Thyroid gland (tissue), 4 donors: Measurements from ENCODE around the gene GSX2.

ENCODE experiments used
- POLR2A ChIP-seq, 2 donors: fragments of 450-650 bp; IDR thresholded peaks; one replicate each; pipeline ENCODE4 v1.6.1; 2017; ENCODE audit warnings: antibody characterized with exemption in 2 of 2, mild to moderate bottlenecking in 2 of 2, moderate library complexity in 1 of 2
- TF ChIP-seq, protein P1 (sequence below), 6 experiments: fragments of 200-600 bp in 3 of 6; fragments of 450-650 bp in 3 of 6; sonication (generic) in 3 of 6; IDR thresholded peaks; one replicate each; pipeline ENCODE4 v1.5.1; 2016 to 2019; ENCODE audit warnings: antibody characterized with exemption in 6 of 6, mild to moderate bottlenecking in 2 of 6, inconsistent platforms in 1 of 6, moderate library complexity in 1 of 6

DNA sequence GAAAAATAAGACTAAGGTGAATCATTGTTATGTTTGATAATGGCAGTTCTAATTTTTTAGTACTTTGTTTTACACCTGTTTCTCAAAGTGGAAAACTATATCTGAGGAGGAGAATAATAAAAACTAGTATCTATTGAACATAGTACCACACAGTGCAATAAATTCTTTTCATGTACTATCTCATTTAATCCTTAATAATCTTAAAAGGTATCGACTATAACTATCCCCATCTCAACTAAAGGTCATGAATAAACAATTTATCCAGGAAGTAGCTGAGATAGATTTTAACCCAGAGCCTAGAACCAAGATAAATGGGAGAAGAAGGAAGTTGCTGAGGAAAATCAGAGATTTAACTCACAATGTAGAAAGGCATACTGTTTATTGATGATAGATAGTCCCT, 38.1 kb upstream of the GSX2 start:
- TF ChIP-seq, protein P1, sequence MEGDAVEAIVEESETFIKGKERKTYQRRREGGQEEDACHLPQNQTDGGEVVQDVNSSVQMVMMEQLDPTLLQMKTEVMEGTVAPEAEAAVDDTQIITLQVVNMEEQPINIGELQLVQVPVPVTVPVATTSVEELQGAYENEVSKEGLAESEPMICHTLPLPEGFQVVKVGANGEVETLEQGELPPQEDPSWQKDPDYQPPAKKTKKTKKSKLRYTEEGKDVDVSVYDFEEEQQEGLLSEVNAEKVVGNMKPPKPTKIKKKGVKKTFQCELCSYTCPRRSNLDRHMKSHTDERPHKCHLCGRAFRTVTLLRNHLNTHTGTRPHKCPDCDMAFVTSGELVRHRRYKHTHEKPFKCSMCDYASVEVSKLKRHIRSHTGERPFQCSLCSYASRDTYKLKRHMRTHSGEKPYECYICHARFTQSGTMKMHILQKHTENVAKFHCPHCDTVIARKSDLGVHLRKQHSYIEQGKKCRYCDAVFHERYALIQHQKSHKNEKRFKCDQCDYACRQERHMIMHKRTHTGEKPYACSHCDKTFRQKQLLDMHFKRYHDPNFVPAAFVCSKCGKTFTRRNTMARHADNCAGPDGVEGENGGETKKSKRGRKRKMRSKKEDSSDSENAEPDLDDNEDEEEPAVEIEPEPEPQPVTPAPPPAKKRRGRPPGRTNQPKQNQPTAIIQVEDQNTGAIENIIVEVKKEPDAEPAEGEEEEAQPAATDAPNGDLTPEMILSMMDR (IDR thresholded peaks at IDR 0.05), result no peak
- no peak for TF ChIP-seq POLR2A (IDR thresholded peaks at IDR 0.05)
